Ishikawa (cell line): ENCODE results near the gene DHRS7C.

Source experiments
- CREB1 ChIP-seq: IDR thresholded peaks from 2 replicates; pipeline ENCODE4 v1.6.1; 2012; ENCODE audit warnings: low read depth
- EGR1 ChIP-seq: IDR thresholded peaks from 2 replicates; pipeline ENCODE4 v1.6.1; 2012
- EP300 ChIP-seq: IDR thresholded peaks from 2 replicates; pipeline ENCODE4 v1.6.1; 2012; ENCODE audit warnings: borderline replicate concordance
- FOXM1 ChIP-seq: IDR thresholded peaks from 2 replicates; pipeline ENCODE4 v1.6.1; 2012; ENCODE audit warnings: low read depth, borderline replicate concordance
- NFIC ChIP-seq: IDR thresholded peaks from 2 replicates; pipeline ENCODE4 v1.6.1; 2012
- RAD21 ChIP-seq: IDR thresholded peaks from 2 replicates; pipeline ENCODE4 v1.6.1; 2012; ENCODE audit warnings: low read depth
- TAF1 ChIP-seq: IDR thresholded peaks from 2 replicates; pipeline ENCODE4 v1.6.1; 2012; ENCODE audit warnings: low read depth, mild to moderate bottlenecking
- TCF12 ChIP-seq: IDR thresholded peaks from 2 replicates; pipeline ENCODE4 v1.6.1; 2012; ENCODE audit warnings: low read depth
- TEAD4 ChIP-seq: IDR thresholded peaks from 2 replicates; pipeline ENCODE4 v1.6.1; 2012
- YY1 ChIP-seq: IDR thresholded peaks from 2 replicates; pipeline ENCODE4 v1.6.1; 2012; ENCODE audit warnings: low read depth
- ZBTB7A ChIP-seq: IDR thresholded peaks from 2 replicates; pipeline ENCODE4 v1.6.1; 2012; ENCODE audit warnings: low read depth
- TF ChIP-seq, protein P1 (sequence below): IDR thresholded peaks from 2 replicates; pipeline ENCODE4 v1.6.1; 2012
- TF ChIP-seq, protein P2 (sequence below): IDR thresholded peaks from 2 replicates; pipeline ENCODE4 v1.6.1; 2012; ENCODE audit warnings: low read depth, mild to moderate bottlenecking
- TF ChIP-seq, protein P3 (sequence below): IDR thresholded peaks from 2 replicates; pipeline ENCODE4 v1.6.1; 2012

DHRS7C gene, protein sequence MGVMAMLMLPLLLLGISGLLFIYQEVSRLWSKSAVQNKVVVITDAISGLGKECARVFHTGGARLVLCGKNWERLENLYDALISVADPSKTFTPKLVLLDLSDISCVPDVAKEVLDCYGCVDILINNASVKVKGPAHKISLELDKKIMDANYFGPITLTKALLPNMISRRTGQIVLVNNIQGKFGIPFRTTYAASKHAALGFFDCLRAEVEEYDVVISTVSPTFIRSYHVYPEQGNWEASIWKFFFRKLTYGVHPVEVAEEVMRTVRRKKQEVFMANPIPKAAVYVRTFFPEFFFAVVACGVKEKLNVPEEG

DNA sequence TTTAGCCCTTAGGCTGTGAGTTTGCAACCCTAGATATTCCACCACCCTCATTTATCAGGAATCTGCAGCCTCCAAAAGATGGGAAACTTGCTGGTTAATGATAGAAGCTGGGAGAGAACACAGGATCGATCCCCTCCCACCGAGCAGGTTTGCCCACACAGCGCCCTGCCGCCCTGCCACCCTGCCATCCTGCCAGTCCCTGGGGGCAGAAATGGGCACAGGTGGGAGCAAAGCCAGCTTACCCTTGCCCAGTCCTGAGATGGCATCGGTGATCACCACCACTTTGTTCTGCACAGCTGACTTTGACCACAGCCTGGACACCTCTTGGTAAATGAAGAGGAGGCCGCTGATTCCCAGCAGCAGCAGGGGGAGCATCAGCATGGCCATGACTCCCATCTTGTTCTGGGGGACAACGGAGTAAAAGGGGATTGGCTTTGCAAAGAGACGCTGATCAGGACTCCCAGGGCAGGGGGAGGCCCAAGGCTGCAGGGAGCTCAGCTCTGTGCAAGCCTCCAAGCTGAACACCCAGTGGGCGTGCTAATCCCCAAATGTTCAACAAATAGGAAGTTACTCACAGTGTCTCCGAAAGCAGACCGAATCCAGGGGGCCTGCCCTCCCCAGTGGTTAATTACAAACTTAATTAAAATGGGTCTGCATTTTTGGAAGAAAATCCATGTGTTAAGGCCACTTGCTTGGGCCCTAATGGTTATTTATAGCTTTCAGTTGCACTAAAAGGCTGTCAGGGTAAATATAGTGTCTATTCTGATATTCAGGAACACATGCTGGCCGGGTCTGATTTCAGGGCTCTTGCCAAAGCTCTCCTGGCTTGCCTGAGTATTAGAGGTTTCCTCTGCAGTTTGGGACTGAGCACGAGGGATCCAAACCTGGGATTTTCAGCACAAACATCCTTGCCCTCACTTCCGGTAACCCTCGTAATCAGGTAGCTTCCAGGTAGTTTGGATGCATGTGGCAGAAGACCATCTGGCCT is at the start of gene DHRS7C:
Gene DHRS7C (minus strand): TSS at position 704 of the 988 bp plus-strand sequence. CDS start 308 bp downstream, at position 396.
- TF ChIP-seq, protein P1, sequence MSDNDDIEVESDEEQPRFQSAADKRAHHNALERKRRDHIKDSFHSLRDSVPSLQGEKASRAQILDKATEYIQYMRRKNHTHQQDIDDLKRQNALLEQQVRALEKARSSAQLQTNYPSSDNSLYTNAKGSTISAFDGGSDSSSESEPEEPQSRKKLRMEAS: no peak
- TF ChIP-seq, protein P2, sequence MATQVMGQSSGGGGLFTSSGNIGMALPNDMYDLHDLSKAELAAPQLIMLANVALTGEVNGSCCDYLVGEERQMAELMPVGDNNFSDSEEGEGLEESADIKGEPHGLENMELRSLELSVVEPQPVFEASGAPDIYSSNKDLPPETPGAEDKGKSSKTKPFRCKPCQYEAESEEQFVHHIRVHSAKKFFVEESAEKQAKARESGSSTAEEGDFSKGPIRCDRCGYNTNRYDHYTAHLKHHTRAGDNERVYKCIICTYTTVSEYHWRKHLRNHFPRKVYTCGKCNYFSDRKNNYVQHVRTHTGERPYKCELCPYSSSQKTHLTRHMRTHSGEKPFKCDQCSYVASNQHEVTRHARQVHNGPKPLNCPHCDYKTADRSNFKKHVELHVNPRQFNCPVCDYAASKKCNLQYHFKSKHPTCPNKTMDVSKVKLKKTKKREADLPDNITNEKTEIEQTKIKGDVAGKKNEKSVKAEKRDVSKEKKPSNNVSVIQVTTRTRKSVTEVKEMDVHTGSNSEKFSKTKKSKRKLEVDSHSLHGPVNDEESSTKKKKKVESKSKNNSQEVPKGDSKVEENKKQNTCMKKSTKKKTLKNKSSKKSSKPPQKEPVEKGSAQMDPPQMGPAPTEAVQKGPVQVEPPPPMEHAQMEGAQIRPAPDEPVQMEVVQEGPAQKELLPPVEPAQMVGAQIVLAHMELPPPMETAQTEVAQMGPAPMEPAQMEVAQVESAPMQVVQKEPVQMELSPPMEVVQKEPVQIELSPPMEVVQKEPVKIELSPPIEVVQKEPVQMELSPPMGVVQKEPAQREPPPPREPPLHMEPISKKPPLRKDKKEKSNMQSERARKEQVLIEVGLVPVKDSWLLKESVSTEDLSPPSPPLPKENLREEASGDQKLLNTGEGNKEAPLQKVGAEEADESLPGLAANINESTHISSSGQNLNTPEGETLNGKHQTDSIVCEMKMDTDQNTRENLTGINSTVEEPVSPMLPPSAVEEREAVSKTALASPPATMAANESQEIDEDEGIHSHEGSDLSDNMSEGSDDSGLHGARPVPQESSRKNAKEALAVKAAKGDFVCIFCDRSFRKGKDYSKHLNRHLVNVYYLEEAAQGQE: no peak

DNA sequence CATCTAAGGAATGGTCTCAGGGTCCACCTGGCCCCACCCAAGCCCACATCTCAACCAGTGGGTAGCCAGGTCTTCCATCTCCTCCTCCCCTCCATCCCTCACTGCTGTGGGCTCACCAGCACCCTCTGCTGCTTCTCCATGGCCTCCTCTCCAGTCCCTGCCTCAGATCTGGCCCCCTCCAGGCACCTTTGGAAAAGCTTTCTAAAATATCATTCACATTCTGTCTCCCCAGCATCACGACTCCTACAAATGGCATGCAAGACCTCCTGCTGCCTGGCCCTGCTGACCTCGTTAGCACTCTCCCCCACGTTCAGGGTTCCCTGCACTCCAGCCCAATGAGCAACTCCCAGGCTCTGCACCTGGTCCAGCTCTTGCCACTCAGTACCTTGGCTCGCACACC is 48.0 kb upstream of the DHRS7C start:
- TF ChIP-seq RAD21 (no peak), YY1 (no peak), ZBTB7A (no peak), CREB1 (no peak), TCF12 (no peak)

DNA sequence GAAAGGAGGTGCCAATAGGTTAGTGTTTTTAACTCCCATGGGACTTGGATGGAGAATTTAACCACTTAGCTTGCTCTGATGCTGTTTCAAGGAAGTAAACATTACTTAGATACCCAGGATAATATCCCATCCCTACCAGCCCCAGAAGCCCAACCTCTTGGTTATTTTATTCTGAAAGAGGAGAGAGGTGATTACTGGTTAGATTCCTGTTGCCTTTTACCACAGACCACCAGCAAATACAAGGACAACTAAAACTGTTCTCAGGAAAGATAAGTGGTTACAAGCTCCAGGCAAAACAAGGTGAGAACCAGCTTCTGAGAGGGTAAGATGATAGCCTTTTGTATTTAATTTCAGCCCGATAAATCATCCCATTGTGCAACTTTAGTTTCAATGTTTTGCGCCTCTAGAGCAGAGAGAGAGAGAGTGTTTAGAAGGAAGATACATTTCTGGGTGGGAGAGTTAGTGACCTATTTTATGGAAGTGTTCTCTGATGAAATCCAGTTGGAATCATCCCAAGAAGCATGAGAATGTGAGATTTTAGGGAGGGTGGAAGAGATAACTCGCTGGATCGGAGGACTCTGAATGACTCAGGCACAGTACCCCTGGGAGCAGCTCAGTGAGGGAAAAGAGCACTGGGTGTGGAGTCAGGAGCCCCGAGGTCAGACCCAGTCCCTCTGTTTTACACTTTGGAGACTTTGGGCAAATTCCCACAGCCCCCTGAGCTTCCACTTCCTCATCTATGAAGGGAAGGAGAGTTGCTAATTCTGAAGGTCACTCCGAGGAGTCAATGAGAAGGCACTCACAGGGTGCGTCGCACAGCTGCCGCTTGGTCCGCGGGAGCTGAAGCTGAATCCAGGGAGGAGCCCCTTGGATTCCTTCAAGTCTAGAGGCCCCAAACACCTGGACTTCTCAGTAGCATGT is 46.4 kb upstream of the DHRS7C start:
- no peak for TF ChIP-seq YY1
- TF ChIP-seq TEAD4: no peak
- TF ChIP-seq, protein P1: no peak
- TF ChIP-seq, protein P2: no peak
- TF ChIP-seq EGR1: no peak
- no peak for TF ChIP-seq TAF1

DNA sequence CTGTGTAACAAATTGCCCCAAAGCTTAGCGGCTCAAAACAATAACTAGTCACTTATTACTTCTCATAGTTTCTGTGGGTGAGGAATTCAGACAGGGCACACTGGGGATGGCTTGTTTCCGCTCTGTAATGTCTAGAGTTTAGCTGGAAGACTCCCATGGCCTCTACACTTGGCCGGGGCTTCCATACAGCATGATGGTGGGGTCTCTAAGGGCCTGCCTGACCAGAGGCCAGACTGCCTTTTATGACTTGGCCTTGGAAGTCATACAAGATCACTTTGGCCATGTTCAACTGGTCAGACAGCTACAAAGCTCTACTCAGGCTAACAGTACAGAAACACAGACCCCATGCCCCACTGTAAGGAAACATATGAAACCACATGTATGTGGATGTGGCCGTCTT is 42.5 kb upstream of the DHRS7C start:
- TF ChIP-seq FOXM1 (no peak), ZBTB7A (no peak), TEAD4 (no peak), CREB1 (no peak), RAD21 (no peak), TCF12 (no peak), YY1 (no peak), EP300 (no peak), NFIC (no peak)
- TF ChIP-seq, protein P2: no peak
- TF ChIP-seq, protein P1: no peak
- TF ChIP-seq, protein P3, sequence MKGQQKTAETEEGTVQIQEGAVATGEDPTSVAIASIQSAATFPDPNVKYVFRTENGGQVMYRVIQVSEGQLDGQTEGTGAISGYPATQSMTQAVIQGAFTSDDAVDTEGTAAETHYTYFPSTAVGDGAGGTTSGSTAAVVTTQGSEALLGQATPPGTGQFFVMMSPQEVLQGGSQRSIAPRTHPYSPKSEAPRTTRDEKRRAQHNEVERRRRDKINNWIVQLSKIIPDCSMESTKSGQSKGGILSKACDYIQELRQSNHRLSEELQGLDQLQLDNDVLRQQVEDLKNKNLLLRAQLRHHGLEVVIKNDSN: no peak
